Erythroblast (primary cell): ENCODE measurements around the gene NEU4.

Experiments
- DNase-seq, 2 experiments: peaks; one replicate each; lab custom pipeline; 2025; lab: John Stamatoyannopoulos, UW
- GATA1 ChIP-seq: IDR thresholded peaks from 2 replicates; pipeline ENCODE4 v1.6.1; 2011; ENCODE audit warnings: low read depth, mild to moderate bottlenecking, control low read depth, low read length, moderate library complexity
- POLR2A ChIP-seq: IDR thresholded peaks from 2 replicates; pipeline ENCODE4 v1.6.1; 2011; ENCODE audit warnings: mild to moderate bottlenecking, low read length

Gene NEU4

GRCh38 chr2:241841181-241842066 lies 32.4 kb downstream of the NEU4 start:
- DNase-seq = no peak
- no peak for TF ChIP-seq POLR2A
- TF ChIP-seq GATA1 = no peak

- no peak for DNase-seq
- TF ChIP-seq GATA1 = no peak
- TF ChIP-seq POLR2A = no peak
Measured at GRCh38 chr2:241842067-241842415, 33.0 kb downstream of the NEU4 start.

- no peak for DNase-seq
- TF ChIP-seq GATA1 (no peak), POLR2A (no peak)
Measured at GRCh38 chr2:241842620-241843211, 33.7 kb downstream of the NEU4 start.

GRCh38 chr2:241843321-241844065 lies 34.5 kb downstream of the NEU4 start:
- no peak for DNase-seq

GRCh38 chr2:241844066-241844728 lies 35.2 kb downstream of the NEU4 start:
- peak; percentile 86 to 89 for DNase-seq
- TF ChIP-seq POLR2A (peak; percentile 28), GATA1 (no peak)

More at GRCh38 chr2:241843321-241844065, 34.5 kb downstream of the NEU4 start:
- TF ChIP-seq GATA1 (no peak), POLR2A (no peak)

- DNase-seq = no peak
- TF ChIP-seq GATA1 (no peak), POLR2A (no peak)
Measured at GRCh38 chr2:241844831-241845578, 36.0 kb downstream of the NEU4 start.

- TF ChIP-seq POLR2A (no peak), GATA1 (no peak)
- DNase-seq = no peak
Measured at GRCh38 chr2:241846406-241846805, 37.4 kb downstream of the NEU4 start.

- DNase-seq = no peak
- no peak for TF ChIP-seq POLR2A
- no peak for TF ChIP-seq GATA1
Measured at GRCh38 chr2:241848761-241849615, 40.0 kb downstream of the NEU4 start.

- no peak for TF ChIP-seq GATA1
- TF ChIP-seq POLR2A = no peak
Measured at GRCh38 chr2:241849616-241850543, 40.9 kb downstream of the NEU4 start.

GRCh38 chr2:241850544-241851324 lies 41.7 kb downstream of the NEU4 start:
- DNase-seq = no peak
- TF ChIP-seq GATA1 (no peak), POLR2A (no peak)

More at GRCh38 chr2:241849616-241850543, 40.9 kb downstream of the NEU4 start:
- DNase-seq = no peak
